ENCODE measurements around the gene SPCS1. TPM values are rescaled to one million over a fixed set of nuclear protein-coding genes. Genes with fewer than 3 reads are reported as not detected.

Gene SPCS1
- total and polyA plus RNA-seq, 2 donors: 52.0 to 152 TPM

- peak overlapping the region; percentile 62 for H3K4me3 ChIP-seq (ENCODE audit: low read depth, low read length)
- H3K27ac ChIP-seq (ENCODE audit: low read depth): peak overlapping the region; percentile 99
- H3K4me1 ChIP-seq (ENCODE audit: insufficient read depth): no peaks in the 10 kb centered on the region
- DNase-seq (ENCODE audit: extremely low spot score): no peak
- 0% methylated on average over 41 of the region's 41 CpGs for WGBS
- peaks cover 4% of the 10 kb centered on the region for H3K36me3 ChIP-seq (ENCODE audit: insufficient read depth)
Measured at GRCh38 chr3:52685285-52685708, 20.6 kb upstream of the SPCS1 start.

DNA sequence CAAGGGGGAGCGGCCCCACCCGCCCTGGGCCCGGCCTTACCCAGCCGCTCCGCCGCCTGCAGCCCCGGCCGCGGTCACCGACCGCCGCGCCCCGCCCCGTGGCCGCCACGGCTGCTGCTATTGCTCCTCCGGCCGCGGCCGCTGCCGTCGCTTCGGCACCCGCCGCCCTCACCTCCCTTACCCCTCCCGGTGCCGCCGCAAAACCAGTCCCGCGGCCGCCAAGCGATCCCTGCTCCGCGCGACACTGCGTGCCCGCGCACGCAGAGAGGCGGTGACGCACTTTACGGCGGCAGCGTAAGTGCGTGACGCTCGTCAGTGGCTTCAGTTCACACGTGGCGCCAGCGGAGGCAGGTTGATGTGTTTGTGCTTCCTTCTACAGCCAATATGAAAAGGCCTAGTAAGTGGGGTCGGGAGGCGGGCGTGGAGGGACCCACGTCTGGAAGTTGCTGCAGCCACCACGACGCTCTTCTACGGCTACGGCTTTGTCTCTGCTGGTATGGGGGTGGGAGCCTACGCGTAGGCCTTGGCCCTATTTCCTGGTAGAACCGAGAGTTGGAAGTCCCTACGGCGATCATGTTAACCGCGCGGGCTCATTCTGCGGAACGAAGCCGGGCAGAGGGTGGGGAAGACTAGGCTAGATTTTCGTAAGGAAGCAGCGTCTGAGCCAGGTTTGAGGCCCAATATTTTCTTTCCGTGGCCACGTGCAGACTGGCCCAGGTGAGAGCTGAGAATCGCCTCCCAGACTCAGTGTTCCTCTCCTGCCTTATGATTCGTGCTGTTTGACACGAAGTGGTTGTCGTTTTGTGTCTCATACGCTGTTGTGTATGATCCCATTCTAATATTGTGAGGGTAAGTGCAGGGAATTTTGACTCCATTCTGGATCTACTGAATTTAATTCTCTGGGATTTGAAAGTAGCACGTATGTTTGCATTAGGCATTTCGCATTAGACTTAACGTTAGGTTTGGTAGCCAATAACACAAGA lies 19.9 kb upstream of the SPCS1 start, which contains the start of the genes GNL3 and PBRM1:
TSS of gene GNL3 (plus strand) at position 324 of the 983 bp plus-strand sequence. CDS start at position 385, 61 bp downstream.
TSS of gene PBRM1 (minus strand) at position 205 of the 983 bp plus-strand sequence.
- Histone ChIP-seq H3K36me3 (ENCODE audit: insufficient read depth) (peaks cover 7% of the 10 kb centered on the region), H3K27ac (ENCODE audit: low read depth) (peak within 1 kb of the TSS; percentile 99), H3K4me1 (ENCODE audit: insufficient read depth) (no peaks in the 10 kb centered on the region), H3K4me3 (ENCODE audit: low read depth, low read length) (peak within 1 kb of the TSS; percentile 62)
- DNase-seq (ENCODE audit: extremely low spot score): peak; percentile 81
- WGBS: under 1% methylated on average over 82 of the region's 82 CpGs

DNA sequence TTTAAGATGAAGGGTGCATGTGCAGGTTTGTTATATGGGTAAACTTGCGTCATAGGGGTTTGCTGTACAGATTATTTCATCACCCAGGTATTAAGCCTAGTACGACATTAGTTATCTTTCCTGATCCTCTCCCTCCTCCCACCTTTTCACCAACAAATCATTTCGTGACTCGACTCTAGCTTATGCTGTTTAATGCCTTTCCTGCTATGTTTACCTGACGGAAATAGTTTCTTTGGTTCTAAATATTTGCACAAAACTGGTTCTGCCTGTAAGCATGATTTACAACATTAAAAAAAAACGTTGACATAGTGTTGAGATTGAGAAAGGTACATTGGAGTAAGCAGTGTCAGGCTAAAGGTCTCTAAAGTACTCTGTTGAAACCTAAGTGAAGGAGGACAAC lies 17.6 kb upstream of the SPCS1 start:
- H3K4me1 ChIP-seq (ENCODE audit: insufficient read depth): no peaks in the 10 kb centered on the region
- DNase-seq (ENCODE audit: extremely low spot score): peak; percentile 67
- H3K4me3 ChIP-seq (ENCODE audit: low read depth, low read length): no peak overlapping the region
- WGBS: 75% methylated on average over 6 of the region's 6 CpGs
- H3K27ac ChIP-seq (ENCODE audit: low read depth): no peak overlapping the region
- H3K36me3 ChIP-seq (ENCODE audit: insufficient read depth): peaks cover 13% of the 10 kb centered on the region

GRCh38 chr3:52689151-52689550 lies 16.8 kb upstream of the SPCS1 start:
- H3K27ac ChIP-seq (ENCODE audit: low read depth): peak overlapping the region; percentile 4

DNA sequence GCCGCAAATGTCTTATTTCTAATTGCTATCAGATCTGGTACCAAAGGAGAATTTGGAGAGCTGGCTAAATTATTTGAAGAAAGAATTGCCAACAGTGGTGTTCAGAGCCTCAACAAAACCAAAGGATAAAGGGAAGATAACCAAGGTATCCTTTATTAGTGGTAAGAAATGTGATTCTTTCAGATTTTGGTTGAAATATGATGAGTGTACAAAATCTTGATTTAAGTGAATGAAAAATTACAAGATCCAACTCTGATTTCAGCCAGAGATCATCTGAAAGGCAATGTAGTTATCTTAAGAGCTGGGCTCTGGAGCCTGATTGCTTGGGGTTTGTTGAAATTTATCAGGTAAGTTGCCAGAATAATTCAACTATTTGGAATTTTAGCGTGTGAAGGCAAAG lies 15.3 kb upstream of the SPCS1 start:
- Histone ChIP-seq H3K27ac (ENCODE audit: low read depth) (no peak overlapping the region), H3K4me3 (ENCODE audit: low read depth, low read length) (no peak overlapping the region), H3K4me1 (ENCODE audit: insufficient read depth) (no peaks in the 10 kb centered on the region), H3K36me3 (ENCODE audit: insufficient read depth) (peaks cover 13% of the 10 kb centered on the region)
- 91% methylated on average over 2 of the region's 2 CpGs for WGBS
- DNase-seq (ENCODE audit: extremely low spot score): no peak

More at GRCh38 chr3:52689151-52689550, 16.8 kb upstream of the SPCS1 start:
- DNase-seq (ENCODE audit: extremely low spot score): no peak
- Histone ChIP-seq H3K36me3 (ENCODE audit: insufficient read depth) (peaks cover 13% of the 10 kb centered on the region), H3K4me3 (ENCODE audit: low read depth, low read length) (no peak overlapping the region), H3K4me1 (ENCODE audit: insufficient read depth) (no peaks in the 10 kb centered on the region)
- 83% methylated on average over 3 of the region's 3 CpGs for whole genome bisulfite sequencing

GRCh38 chr3:52693071-52693470 lies 12.8 kb upstream of the SPCS1 start:
- Histone ChIP-seq H3K4me1 (ENCODE audit: insufficient read depth) (no peaks in the 10 kb centered on the region), H3K27ac (ENCODE audit: low read depth) (no peak overlapping the region), H3K4me3 (ENCODE audit: low read depth, low read length) (no peak overlapping the region), H3K36me3 (ENCODE audit: insufficient read depth) (peaks cover 14% of the 10 kb centered on the region)
- no peak for DNase-seq (ENCODE audit: extremely low spot score)

GRCh38 chr3:52694528-52695189 lies 11.2 kb upstream of the SPCS1 start:
- DNase-seq (ENCODE audit: extremely low spot score): no peak
- WGBS: 83% methylated on average over 7 of the region's 7 CpGs
- Histone ChIP-seq H3K36me3 (ENCODE audit: insufficient read depth) (peaks cover 12% of the 10 kb centered on the region), H3K27ac (ENCODE audit: low read depth) (no peak overlapping the region), H3K4me3 (ENCODE audit: low read depth, low read length) (no peak overlapping the region), H3K4me1 (ENCODE audit: insufficient read depth) (no peaks in the 10 kb centered on the region)

- Histone ChIP-seq H3K4me1 (ENCODE audit: insufficient read depth) (no peaks in the 10 kb centered on the region), H3K4me3 (ENCODE audit: low read depth, low read length) (no peak overlapping the region), H3K27ac (ENCODE audit: low read depth) (no peak overlapping the region), H3K36me3 (ENCODE audit: insufficient read depth) (peaks cover 9% of the 10 kb centered on the region)
- DNase-seq (ENCODE audit: extremely low spot score): no peak
- 78% methylated on average over 4 of the region's 4 CpGs for WGBS
Measured at GRCh38 chr3:52695798-52696671, 9.9 kb upstream of the SPCS1 start.

DNA sequence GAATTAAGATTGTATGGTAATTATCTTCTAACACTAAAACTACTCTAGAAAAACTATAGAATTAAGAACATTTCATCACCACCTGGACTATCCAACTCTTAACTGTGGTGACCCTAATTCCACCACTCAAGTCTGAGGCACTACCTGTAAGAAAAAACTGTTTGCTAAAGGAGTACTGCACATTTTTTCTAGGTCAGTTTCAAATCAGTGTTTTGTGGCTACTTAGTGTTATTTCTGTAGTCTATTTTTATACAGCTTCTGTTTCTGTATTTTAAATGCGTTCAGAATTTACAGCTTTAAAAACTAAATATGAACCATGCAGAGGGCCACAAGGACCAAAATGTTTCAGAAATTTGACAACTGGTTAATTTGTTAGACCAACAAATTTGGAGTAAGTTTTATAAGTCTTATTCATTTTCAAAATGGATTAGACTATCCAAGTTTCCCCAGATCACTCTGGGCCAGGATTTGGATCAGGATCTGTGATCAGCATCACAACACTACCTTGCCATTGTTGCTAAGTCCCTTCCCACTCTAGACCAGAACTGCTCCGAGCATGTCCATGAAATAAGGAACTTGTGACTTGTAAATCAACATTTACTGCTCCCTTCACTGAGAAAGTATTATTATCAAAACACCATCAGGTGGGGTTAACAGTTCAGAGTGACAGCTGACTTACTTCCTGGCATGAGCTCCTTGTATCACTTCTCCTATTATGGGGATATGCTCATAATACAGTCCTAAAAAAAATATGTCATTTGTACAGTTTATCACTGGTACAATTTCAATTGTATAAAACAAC lies 8.9 kb upstream of the SPCS1 start:
- no peak overlapping the region for H3K4me3 ChIP-seq (ENCODE audit: low read depth, low read length)
- DNase-seq (ENCODE audit: extremely low spot score): no peak
- H3K4me1 ChIP-seq (ENCODE audit: insufficient read depth): no peaks in the 10 kb centered on the region
- H3K36me3 ChIP-seq (ENCODE audit: insufficient read depth): peaks cover 6% of the 10 kb centered on the region
- no peak overlapping the region for H3K27ac ChIP-seq (ENCODE audit: low read depth)
- 79% methylated on average over 2 of the region's 2 CpGs for WGBS

GRCh38 chr3:52697632-52697965 lies 8.3 kb upstream of the SPCS1 start:
- Histone ChIP-seq H3K27ac (ENCODE audit: low read depth) (no peak overlapping the region), H3K4me3 (ENCODE audit: low read depth, low read length) (no peak overlapping the region), H3K36me3 (ENCODE audit: insufficient read depth) (peaks cover 5% of the 10 kb centered on the region), H3K4me1 (ENCODE audit: insufficient read depth) (no peaks in the 10 kb centered on the region)
- WGBS: 93% methylated on average over 4 of the region's 4 CpGs
- no peak for DNase-seq (ENCODE audit: extremely low spot score)

DNA sequence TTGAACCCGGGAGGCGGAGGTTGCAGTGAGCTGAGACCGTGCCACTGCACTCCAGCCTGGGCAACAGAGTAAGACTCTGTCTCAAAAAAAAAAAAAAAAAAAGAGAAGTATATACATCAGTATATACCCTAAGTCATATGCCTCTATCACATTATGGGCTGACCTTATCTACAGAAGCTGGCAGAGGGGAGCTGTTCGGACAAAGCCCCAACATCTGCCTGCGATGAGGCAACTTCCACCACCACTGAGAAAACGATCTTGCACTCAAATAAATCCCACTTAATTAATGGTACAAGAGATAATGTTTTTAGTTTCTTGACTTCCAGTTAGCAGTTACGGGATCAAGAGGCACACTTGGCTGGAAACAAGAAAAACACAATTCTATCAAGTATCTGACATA lies 2.6 kb upstream of the SPCS1 start:
- no peaks in the 10 kb centered on the region for H3K36me3 ChIP-seq (ENCODE audit: insufficient read depth)
- DNase-seq (ENCODE audit: extremely low spot score): no peak
- 85% methylated on average over 7 of the region's 7 CpGs for WGBS
- no peak overlapping the region for H3K27ac ChIP-seq (ENCODE audit: low read depth)
- H3K4me1 ChIP-seq (ENCODE audit: insufficient read depth): no peaks in the 10 kb centered on the region
- H3K4me3 ChIP-seq (ENCODE audit: low read depth, low read length): no peak overlapping the region

DNA sequence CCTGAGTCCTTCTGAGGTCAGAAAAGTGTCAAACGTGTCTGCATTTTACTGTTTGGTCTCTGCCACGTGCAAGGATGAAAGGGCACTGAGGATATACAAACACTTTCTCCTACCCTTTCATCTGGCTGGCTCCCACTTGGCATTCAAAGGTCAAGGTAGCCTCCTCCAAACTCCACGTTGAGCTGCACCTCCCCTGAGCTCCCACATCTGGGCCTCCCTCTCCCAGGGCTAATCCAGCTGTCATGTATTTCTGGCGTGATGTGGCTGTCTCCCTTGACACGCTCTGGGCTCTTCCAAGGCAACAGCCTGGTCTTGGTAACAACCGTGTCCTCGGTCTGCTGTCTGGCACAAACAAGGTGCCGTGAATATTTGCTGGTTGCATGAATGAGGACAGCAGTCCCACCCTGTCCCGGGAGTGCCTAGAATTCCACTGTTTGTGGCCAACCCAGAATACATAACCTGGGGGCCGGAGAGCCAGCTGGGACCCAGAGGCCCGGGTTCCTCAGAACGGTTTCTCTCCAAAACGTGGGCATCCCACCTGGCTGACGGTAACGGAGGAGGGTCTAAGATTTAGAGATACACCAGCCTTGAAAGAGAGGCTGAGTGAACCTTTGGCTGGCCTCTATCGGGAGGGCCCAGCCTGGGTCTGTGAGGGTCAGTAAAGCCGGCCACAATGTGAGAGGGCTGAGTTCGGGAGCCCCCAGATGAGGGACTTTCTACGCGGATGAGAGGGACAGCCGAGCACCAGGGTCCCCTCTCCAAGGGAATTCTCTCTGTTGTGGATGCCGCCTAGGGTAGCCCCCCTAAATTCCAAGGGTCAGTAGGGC lies 1.1 kb upstream of the SPCS1 start:
- no peaks in the 10 kb centered on the region for H3K36me3 ChIP-seq (ENCODE audit: insufficient read depth)
- 2% methylated on average over 22 of the region's 22 CpGs for WGBS
- peak overlapping the region; percentile 90 for H3K4me3 ChIP-seq (ENCODE audit: low read depth, low read length)
- no peak for DNase-seq (ENCODE audit: extremely low spot score)
- H3K4me1 ChIP-seq (ENCODE audit: insufficient read depth): no peaks in the 10 kb centered on the region
- H3K27ac ChIP-seq (ENCODE audit: low read depth): peak overlapping the region; percentile 90
